Glutamatergic neuron (in vitro differentiated cells): ENCODE results near the gene ARHGEF4. TPM values are rescaled to one million over a fixed set of nuclear protein-coding genes. Genes with fewer than 3 reads are reported as not detected.

Source experiments
- DNase-seq: peaks from one replicate; pipeline ENCODE4 v3.0.0; 2022
- H3K27ac Mint-ChIP-seq: one replicate; pipeline ENCODE4 v1.8.0; 2020; ENCODE audit warnings: mild to moderate bottlenecking, mixed read lengths, inconsistent platforms; ENCODE audit not compliant: unreplicated experiment
- H3K27me3 Mint-ChIP-seq: one replicate; pipeline ENCODE4 v1.8.0; 2020; ENCODE audit warnings: mild to moderate bottlenecking, moderate library complexity, mixed read lengths, inconsistent platforms; ENCODE audit not compliant: unreplicated experiment
- H3K36me3 Mint-ChIP-seq: one replicate; pipeline ENCODE4 v1.8.0; 2020; ENCODE audit warnings: mild to moderate bottlenecking, mixed read lengths, inconsistent platforms; ENCODE audit not compliant: unreplicated experiment
- H3K4me1 Mint-ChIP-seq: one replicate; pipeline ENCODE4 v1.8.0; 2020; ENCODE audit warnings: mild to moderate bottlenecking, low read depth, mixed read lengths, inconsistent platforms; ENCODE audit not compliant: unreplicated experiment
- H3K4me3 Mint-ChIP-seq: one replicate; pipeline ENCODE4 v1.8.0; 2020; ENCODE audit warnings: mild to moderate bottlenecking, mixed read lengths, inconsistent platforms; ENCODE audit not compliant: unreplicated experiment
- H3K9me3 Mint-ChIP-seq: one replicate; pipeline ENCODE4 v1.8.0; 2020; ENCODE audit warnings: mild to moderate bottlenecking, moderate library complexity, mixed read lengths, inconsistent platforms; ENCODE audit not compliant: unreplicated experiment
- CTCF ChIP-seq: fragments of 200-600 bp; sonication (generic); IDR thresholded peaks from one replicate; pipeline ENCODE4 v1.5.0; 2021; ENCODE audit not compliant: partially characterized antibody, unreplicated experiment
- total RNA-seq: library from RNA; stranded (reverse); fragmentation: NEBNext Ultra II Directional; extraction: Animal tissue kit (Norgen Biotek cat#: 25700); gene quantifications from one replicate; pipeline ENCODE4 v1.2.1, GENCODE V29; 2021; ENCODE audit not compliant: unreplicated experiment

The ARHGEF4 gene
- total RNA-seq, 1 donor from 2014 or later = 6.1 TPM

- no peaks in the 10 kb centered on the region for H3K36me3 Mint-ChIP-seq
- H3K4me1 Mint-ChIP-seq = peaks cover 7% of the 10 kb centered on the region
Observed at GRCh38 chr2:130819226-130819607, 17.5 kb upstream of the ARHGEF4 start.

GRCh38 chr2:130819608-130820278 is 17.0 kb upstream of the ARHGEF4 start:
- H3K27ac Mint-ChIP-seq = no peak overlapping the region
- H3K4me3 Mint-ChIP-seq = no peak overlapping the region
- TF ChIP-seq CTCF = no peak
- peak; percentile 55 for DNase-seq
- H3K27me3 Mint-ChIP-seq = no peaks in the 10 kb centered on the region
- H3K36me3 Mint-ChIP-seq = no peaks in the 10 kb centered on the region
- H3K9me3 Mint-ChIP-seq = peaks cover 8% of the 10 kb centered on the region
- H3K4me1 Mint-ChIP-seq = peaks cover 9% of the 10 kb centered on the region

More at GRCh38 chr2:130819226-130819607, 17.5 kb upstream of the ARHGEF4 start:
- no peak for DNase-seq
- no peak overlapping the region for H3K27ac Mint-ChIP-seq
- peaks cover 5% of the 10 kb centered on the region for H3K9me3 Mint-ChIP-seq
- H3K27me3 Mint-ChIP-seq = no peaks in the 10 kb centered on the region
- H3K4me3 Mint-ChIP-seq = no peak overlapping the region
- TF ChIP-seq CTCF = no peak

GRCh38 chr2:130820279-130820861 is 16.3 kb upstream of the ARHGEF4 start:
- no peak for TF ChIP-seq CTCF

GRCh38 chr2:130821867-130822266 is 14.8 kb upstream of the ARHGEF4 start:
- H3K9me3 Mint-ChIP-seq = peaks cover 10% of the 10 kb centered on the region
- H3K27ac Mint-ChIP-seq = no peak overlapping the region
- no peak for DNase-seq
- H3K4me3 Mint-ChIP-seq = no peak overlapping the region
- H3K4me1 Mint-ChIP-seq = peaks cover 12% of the 10 kb centered on the region
- H3K36me3 Mint-ChIP-seq = no peaks in the 10 kb centered on the region
- TF ChIP-seq CTCF = no peak
- peaks cover 8% of the 10 kb centered on the region for H3K27me3 Mint-ChIP-seq

More at GRCh38 chr2:130820279-130820861, 16.3 kb upstream of the ARHGEF4 start:
- Mint-ChIP-seq H3K4me1 (peaks cover 10% of the 10 kb centered on the region), H3K27ac (no peak overlapping the region), H3K4me3 (no peak overlapping the region), H3K27me3 (peaks cover 2% of the 10 kb centered on the region), H3K9me3 (peaks cover 8% of the 10 kb centered on the region), H3K36me3 (no peaks in the 10 kb centered on the region)
- DNase-seq = no peak

GRCh38 chr2:130822766-130823165 is 13.9 kb upstream of the ARHGEF4 start:
- Mint-ChIP-seq H3K27ac (no peak overlapping the region), H3K4me3 (no peak overlapping the region), H3K9me3 (peaks cover 10% of the 10 kb centered on the region), H3K4me1 (peaks cover 14% of the 10 kb centered on the region), H3K36me3 (no peaks in the 10 kb centered on the region), H3K27me3 (peaks cover 8% of the 10 kb centered on the region)
- no peak for TF ChIP-seq CTCF
- DNase-seq = no peak
